Ovary (tissue), 3 donors: ENCODE results near the gene CCNB1.

Source experiments
- EP300 ChIP-seq: sonication (generic); formaldehyde crosslinking; IDR thresholded peaks from one replicate; pipeline ENCODE4 v1.6.1; 2017; ENCODE audit warnings: antibody characterized with exemption
- POLR2A ChIP-seq: fragments of 450-650 bp; IDR thresholded peaks from one replicate; pipeline ENCODE4 v1.6.1; 2017; ENCODE audit warnings: antibody characterized with exemption, mild to moderate bottlenecking, moderate library complexity
- TF ChIP-seq, protein P1 (sequence below), 3 donors: fragments of 450-650 bp in 2 of 3; fragments of 200-600 bp in 1 of 3; IDR thresholded peaks; one replicate each; pipeline versions ENCODE4 v1.5.1 to v1.8.0; 2016 to 2022; ENCODE audit warnings: antibody characterized with exemption in 3 of 3, mild to moderate bottlenecking in 1 of 3
- donor health status: DM: no; HTN: no; CAD: no.

GRCh38 chr5:69137807-69138206 lies 29.1 kb upstream of the CCNB1 start:
- TF ChIP-seq, protein P1, sequence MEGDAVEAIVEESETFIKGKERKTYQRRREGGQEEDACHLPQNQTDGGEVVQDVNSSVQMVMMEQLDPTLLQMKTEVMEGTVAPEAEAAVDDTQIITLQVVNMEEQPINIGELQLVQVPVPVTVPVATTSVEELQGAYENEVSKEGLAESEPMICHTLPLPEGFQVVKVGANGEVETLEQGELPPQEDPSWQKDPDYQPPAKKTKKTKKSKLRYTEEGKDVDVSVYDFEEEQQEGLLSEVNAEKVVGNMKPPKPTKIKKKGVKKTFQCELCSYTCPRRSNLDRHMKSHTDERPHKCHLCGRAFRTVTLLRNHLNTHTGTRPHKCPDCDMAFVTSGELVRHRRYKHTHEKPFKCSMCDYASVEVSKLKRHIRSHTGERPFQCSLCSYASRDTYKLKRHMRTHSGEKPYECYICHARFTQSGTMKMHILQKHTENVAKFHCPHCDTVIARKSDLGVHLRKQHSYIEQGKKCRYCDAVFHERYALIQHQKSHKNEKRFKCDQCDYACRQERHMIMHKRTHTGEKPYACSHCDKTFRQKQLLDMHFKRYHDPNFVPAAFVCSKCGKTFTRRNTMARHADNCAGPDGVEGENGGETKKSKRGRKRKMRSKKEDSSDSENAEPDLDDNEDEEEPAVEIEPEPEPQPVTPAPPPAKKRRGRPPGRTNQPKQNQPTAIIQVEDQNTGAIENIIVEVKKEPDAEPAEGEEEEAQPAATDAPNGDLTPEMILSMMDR (IDR thresholded peaks at IDR 0.05) = no peak
- TF ChIP-seq POLR2A (no peak), EP300 (no peak)
